RCC 7860 (cell line): Measurements from ENCODE around the gene CCNB3.
"Not testable (repeated sequence)": the region's sequence is repeated elsewhere in the genome, so short reads cannot be mapped to it uniquely, and the experiment has no call there.

Source experiments
- DNase-seq: peaks from one replicate; pipeline ENCODE4 v3.0.0-alpha.2; 2015; ENCODE audit warnings: low spot score
- FAIRE-seq: peaks from 2 replicates; lab custom pipeline; 2012; peaks lifted over from hg19 to GRCh38; lab: Jason Lieb, UNC

Gene CCNB3

DNA sequence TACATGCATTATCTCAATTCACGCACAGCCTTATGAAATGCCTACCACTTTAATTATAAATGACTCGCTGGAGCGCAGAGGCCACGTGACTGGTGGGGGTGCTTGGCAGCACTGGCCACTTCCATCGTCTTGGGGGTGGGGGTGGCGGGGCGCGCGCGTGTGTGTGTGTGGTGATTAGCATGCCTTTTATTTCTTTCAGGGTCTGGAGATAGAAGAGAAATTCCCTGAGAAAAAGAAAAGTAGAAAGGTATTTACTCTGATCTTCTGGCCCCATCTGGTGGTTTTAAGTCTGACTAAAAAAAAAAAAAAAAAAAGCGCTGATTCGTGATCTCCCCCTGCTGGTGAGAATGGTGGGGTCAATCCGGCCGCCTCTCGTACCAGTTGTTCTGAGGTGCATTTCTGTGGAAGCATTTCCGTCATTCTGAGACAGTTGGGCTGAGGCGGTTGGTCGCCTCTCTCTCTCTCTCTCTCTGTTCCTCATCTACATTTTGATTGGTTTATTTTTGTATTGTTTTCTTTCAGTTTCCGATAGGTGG is at the start of gene CCNB3:
Gene CCNB3 (plus strand): TSS at position 402 of the 536 bp plus-strand sequence. CDS start 80,399 bp downstream, outside the sequence.
- peak; percentile 32 for FAIRE-seq

DNA sequence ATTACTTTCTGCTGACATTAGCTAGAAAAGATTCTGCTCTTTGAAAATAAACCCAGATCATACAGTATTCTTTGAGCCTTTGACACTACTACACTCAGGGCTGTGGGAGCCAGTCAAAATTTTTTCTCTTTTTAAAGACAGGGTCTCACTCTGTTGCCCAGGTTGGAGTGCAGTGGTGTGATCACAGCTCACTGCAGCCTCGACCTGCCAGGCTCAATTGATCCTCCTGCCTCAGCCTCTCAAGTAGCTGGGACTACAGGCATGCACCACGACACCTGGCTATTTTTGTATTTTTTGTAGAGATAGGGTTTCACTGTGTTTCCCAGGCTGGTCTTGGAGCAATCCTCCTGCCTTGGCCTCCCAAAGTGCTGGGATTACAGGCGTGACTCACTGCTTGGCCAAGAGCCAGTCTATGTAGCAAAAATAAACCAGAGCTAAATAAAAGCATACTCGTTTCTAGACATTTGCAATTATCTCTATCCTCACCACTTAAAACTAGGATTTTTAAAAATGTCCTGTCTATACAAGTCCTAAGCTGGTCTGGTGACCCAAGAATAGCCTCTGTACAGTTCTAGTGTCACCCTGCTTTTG is 46.9 kb upstream of the CCNB3 start:
- no peak for DNase-seq
- FAIRE-seq, result no peak

More for the DNA sequence above, at the start of gene CCNB3:
- DNase-seq, result peak; percentile 31

- DNase-seq (no peak), FAIRE-seq (no peak)
These were observed 46.0 kb upstream of the CCNB3 start for GRCh38 chrX:50158593-50158992.

DNA sequence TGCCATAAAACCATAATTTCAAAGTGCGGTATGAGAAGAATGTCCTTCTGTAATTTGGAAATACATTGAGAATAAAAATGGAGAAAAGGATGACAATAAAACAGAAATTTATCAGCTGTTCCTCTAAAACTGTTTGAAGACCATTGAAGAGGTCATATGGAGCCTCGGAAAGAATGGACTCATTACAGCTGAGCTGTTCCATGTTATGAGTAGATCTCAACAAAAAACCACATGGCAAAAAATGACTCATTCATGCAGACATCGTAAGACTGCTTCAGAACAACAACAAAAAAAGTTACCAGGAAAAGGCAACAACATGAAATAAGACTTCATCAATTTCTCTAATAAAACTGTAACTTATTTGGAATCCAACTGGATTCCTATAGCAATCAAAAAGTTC is 43.4 kb upstream of the CCNB3 start:
- FAIRE-seq, result no peak
- no peak for DNase-seq

DNA sequence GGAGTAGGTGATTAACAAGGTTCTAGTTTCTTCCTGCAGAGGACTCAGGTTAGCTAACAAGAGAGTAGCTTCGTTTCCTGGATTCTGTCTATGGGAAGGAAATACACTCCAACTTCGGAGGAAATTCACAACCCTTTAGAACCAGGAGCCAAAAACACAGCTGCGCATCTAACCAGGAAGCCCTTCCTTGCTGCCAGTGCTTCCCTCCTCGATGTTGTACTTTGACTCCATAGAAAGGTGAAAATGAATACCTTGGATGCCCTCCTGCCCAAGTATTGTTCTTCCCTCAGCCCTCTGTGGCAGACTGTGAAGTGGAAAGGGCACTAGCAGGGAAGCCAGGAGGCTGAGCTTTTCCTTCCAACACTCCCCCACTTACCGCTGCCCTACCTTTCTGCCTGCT is 38.8 kb upstream of the CCNB3 start:
- no peak for FAIRE-seq

GRCh38 chrX:50167366-50167765 is 37.2 kb upstream of the CCNB3 start:
- FAIRE-seq (no peak), DNase-seq (no peak)

More for the DNA sequence above, 38.8 kb upstream of the CCNB3 start:
- no peak for DNase-seq

DNA sequence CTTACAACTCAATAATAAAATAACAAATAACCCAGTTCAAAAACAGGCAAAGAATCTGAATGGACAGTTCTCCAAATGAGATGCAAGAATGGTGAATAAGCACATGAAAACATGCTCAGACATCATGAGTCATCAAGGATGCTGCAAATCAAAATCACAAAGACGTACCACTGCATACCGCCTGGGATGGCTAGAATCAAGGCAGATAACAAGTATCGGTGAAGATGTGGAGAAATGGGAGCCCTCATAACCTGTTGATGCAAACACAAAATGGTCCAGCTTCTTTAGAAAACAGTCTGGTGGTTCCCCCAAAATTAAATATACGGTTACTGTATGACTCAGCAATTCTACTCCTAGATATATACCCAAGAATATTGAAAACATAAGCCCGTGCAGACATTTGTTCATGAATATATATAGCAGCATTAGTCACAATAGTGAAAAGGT is 36.3 kb upstream of the CCNB3 start:
- FAIRE-seq, result no peak
- DNase-seq, result no peak

DNA sequence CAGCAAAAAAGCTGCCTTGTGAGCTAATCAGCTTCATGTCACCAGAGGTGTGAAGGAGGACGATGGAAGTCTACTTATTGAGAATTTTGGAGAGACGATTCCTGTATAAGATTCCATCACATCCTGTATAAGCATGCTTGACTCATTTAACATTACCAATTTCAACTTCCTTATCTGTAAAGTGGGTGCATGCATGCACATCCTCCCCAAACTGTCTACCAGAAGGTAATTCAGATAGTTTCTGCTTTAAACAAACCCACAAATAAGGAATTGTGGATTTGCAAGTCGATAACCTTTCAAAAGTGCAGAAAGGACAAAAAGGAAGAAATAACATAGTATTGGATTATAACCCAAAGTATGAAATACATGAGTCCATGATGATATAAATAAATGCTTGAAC is 34.8 kb upstream of the CCNB3 start:
- DNase-seq, result no peak
- no peak for FAIRE-seq

DNA sequence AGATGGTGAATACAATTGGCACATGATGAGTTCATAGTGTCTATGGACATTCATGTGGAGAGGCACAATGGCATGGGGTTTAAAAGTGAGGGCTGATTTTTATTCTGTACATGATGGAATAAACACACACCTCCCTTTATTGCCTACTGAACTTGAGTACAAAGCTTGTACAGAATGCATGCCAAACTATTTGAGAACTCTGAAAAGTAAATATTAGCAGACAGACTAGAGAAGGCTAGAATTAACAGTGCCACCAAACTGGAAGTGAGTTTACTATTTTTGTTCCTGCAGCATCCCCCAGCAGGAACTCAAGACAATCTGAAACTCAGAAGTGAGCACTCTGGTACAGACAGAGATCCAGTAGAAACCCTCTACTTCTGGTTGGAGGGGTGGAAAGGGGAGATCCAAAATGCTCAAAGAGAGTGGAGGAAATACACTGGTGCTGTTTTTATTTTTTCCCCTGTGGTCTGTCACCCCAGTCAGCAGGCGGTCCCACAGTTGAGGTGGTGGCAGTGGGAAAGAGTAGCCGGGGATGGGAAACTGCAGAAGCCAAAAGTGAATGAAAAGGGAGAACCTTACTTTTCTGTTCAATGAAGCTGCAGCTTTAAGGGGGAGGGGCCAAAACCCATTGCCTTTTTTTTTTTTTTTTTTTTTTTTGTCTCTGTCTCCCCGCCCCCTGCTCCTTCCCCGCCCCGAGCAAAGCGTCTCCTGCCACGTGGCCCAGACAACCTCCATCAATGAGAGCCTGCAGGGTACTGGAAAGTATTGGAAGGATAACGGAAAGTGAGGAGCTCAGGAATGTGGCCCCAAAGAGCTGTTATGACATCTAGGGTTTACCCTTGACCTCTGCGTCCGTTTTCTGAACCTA is 24.3 kb upstream of the CCNB3 start:
- FAIRE-seq, result no peak
- no peak for DNase-seq

GRCh38 chrX:50183891-50184290 is 20.7 kb upstream of the CCNB3 start:
- FAIRE-seq (no peak), DNase-seq (no peak)

GRCh38 chrX:50188859-50189600 is 15.5 kb upstream of the CCNB3 start:
- DNase-seq (no peak), FAIRE-seq (no peak)

DNA sequence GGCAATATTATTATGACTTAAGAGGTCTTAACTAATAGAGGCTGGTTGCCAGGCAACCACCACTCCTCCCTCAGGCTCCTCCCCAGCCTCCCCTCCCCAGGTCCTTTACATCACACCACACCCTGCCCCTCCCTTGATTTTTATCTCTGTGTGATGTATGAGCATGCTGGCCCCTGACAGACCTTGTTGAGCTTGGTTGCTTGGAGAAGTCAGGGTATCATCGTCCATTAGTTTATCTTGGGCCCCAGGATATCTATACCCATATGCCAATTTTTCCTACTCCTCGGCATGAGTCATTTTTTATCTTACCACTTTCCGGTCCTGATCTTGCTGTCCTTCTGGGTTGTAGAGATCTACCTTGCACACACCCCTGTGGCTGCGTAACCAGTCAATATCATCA is 6.2 kb upstream of the CCNB3 start:
- FAIRE-seq, result no peak

GRCh38 chrX:50200907-50201306 is 3.7 kb upstream of the CCNB3 start, which contains the start of gene AKAP4:
AKAP4 (minus strand) TSS chrX:50201007; CDS start chrX:50200889, 118 bp downstream.
- no peak for FAIRE-seq

More for the DNA sequence above, 6.2 kb upstream of the CCNB3 start:
- DNase-seq, result no peak

DNA sequence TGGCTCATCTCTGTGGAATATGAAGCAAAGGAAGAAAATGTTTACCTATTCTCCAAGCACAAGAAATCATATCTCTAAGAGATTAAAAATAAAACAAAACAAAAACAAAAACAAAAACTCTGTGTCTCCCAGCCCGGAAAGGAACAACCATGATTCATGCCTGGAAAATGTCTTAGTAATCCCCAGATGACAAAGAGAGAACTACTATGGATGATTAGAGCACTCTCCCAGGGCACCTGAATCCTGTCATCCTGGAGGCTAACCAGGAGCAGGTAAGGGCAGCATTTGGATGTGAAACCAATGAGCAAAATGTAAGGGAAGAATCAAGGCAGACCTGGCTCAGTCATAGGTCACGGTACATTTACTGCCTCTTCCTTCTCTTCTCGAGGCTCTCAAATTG is 2.0 kb upstream of the CCNB3 start:
- no peak for FAIRE-seq

More at GRCh38 chrX:50200907-50201306, 3.7 kb upstream of the CCNB3 start, which contains the start of gene AKAP4:
- no peak for DNase-seq

GRCh38 chrX:50206753-50207152 is 2.2 kb downstream of the CCNB3 start:
- FAIRE-seq, result no peak
- DNase-seq, result no peak

More for the DNA sequence above, 2.0 kb upstream of the CCNB3 start:
- DNase-seq, result no peak

GRCh38 chrX:50211510-50211909 is 6.9 kb downstream of the CCNB3 start:
- DNase-seq, result no peak
- FAIRE-seq, result no peak

DNA sequence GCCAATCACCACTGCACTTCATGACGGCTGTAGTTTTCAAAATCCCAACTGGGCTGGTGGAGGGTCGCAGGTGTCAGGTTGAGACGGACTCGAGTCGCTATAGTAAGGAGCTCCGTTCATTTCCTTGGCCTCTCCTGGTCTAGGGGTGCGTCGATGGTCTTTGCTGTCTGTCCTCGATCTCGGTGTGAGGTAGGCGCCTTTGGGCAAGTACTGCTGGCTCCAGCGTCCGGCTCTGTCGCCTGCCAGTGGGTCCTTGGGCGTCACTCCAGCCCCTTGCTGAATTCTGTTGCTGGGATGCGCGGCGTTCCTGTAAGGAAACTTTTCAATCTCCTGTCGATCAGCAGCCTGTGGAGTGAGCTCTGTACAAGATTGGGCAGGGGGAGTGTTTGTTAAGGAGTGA is 76.7 kb downstream of the CCNB3 start:
- no peak for DNase-seq
- no peak for FAIRE-seq

- DNase-seq (no peak), FAIRE-seq (no peak)
These were observed 122.7 kb downstream of the CCNB3 start for GRCh38 chrX:50327235-50327634.

- not testable (repeated sequence) for DNase-seq, FAIRE-seq
These were observed 128.1 kb downstream of the CCNB3 start for GRCh38 chrX:50332668-50333067.

- no peak for DNase-seq
- FAIRE-seq, result no peak
These were observed 128.7 kb downstream of the CCNB3 start for GRCh38 chrX:50333308-50333707.

- FAIRE-seq (no peak), DNase-seq (no peak)
These were observed 139.4 kb downstream of the CCNB3 start for GRCh38 chrX:50343917-50344316.
